Psoas muscle (tissue), 8 donors: ENCODE data around the gene MED13L. TPM values are rescaled to one million over a fixed set of nuclear protein-coding genes. Genes with fewer than 3 reads are reported as not detected.
"Not testable (repeated sequence)": the region's sequence is repeated elsewhere in the genome, so short reads cannot be mapped to it uniquely, and the experiment has no call there.

ENCODE experiments used
- ATAC-seq, 4 donors: fragments of 200-7000 bp; cut with Tn5 transposase; one replicate each; pipeline ENCODE4 v1.9.1; 2020; ENCODE audit warnings: moderate library complexity in 3 of 4, mild to moderate bottlenecking in 2 of 4
- DNase-seq, 2 donors: peaks; one replicate each; pipeline ENCODE4 v3.0.0-alpha.2; 2020
- H3K27ac ChIP-seq: fragments of 200-600 bp; one replicate; pipeline ENCODE4 v1.8.0; 2022
- H3K27me3 ChIP-seq, 3 donors: fragments of 200-600 bp in 1 of 3; one replicate each; pipeline versions ENCODE4 v1.6.1 to v1.8.0; 2013 to 2022; ENCODE audit warnings: low read length in 2 of 3, mild to moderate bottlenecking in 2 of 3, moderate library complexity in 1 of 3; ENCODE audit not compliant: insufficient read depth in 3 of 3
- H3K36me3 ChIP-seq, 2 donors: fragments of 200-600 bp in 1 of 2; one replicate each; pipeline versions ENCODE4 v1.6.1 to v1.8.0; 2013 to 2022; ENCODE audit warnings: low read depth in 1 of 2, mild to moderate bottlenecking in 1 of 2, moderate library complexity in 1 of 2; ENCODE audit not compliant: insufficient read depth in 1 of 2
- H3K4me1 ChIP-seq: fragments of 200-600 bp; one replicate; pipeline ENCODE4 v1.8.0; 2022
- H3K4me3 ChIP-seq: fragments of 200-600 bp; one replicate; pipeline ENCODE4 v1.8.0; 2022; ENCODE audit warnings: mild to moderate bottlenecking
- H3K9me3 ChIP-seq: fragments of 200-600 bp; one replicate; pipeline ENCODE4 v1.8.0; 2022
- CTCF ChIP-seq: fragments of 200-600 bp; IDR thresholded peaks from one replicate; pipeline ENCODE4 v1.8.0; 2022; ENCODE audit warnings: antibody characterized with exemption
- WGBS, 3 donors: extraction: QIAGEN DNeasy Blood & Tissue Kit; methylation state at CpG; one replicate each; pipeline versions ENCODE4 v1.1.6 to v1.1.7; 2013; 5-methylcytosine and 5-hydroxymethylcytosine counted together
- intact Hi-C, 2 donors: fragments of 100-400 bp; cut with DNase I; formaldehyde crosslinking; loops; one replicate each; pipeline versions ENCODE4 v1.11.0 to v1.14.2; 2022
- polyA plus RNA-seq, 3 donors: library from polyadenylated mRNA; stranded (reverse); fragments of 200-250 nt; gene quantifications; one replicate each; pipeline ENCODE4 v1.2.3, GENCODE V29; 2013
- total RNA-seq, 4 donors: library from RNA; stranded (reverse); fragmentation: NEBNext Ultra II Directional in 2 of 4; extraction: Animal tissue kit (Norgen Biotek cat#: 25700) in 2 of 4; gene quantifications; one replicate each; pipeline versions ENCODE4 v1.2.1 to v1.2.4, GENCODE V29; 2021 to 2023
- donor health status: healthy with polysubstance abuse.
- donor health status: DM: no; HTN: no; CAD: no; lungs with moderate emphysema.
- donor health status: Bipolar disorder and iron deficiency.
- donor health status: healthy.
- donor health status: DM: yes; HTN: yes; CAD: no.
- donor health status: DM: no; HTN: no; CAD: no.
- donor health status: DM: no; HTN: no; CAD: no.
- donor health status: DM: yes; HTN: yes; CAD: no.

MED13L gene
- total and polyA plus RNA-seq, 7 donors: 8.9 to 90.5 (median 72.5) TPM

- intact Hi-C loops: loop anchor here (5.0 kb wide), 3 partner anchors 96 to 241 kb away; no protein-coding TSS in a partner anchor
- no peak for DNase-seq
- Histone ChIP-seq H3K27ac (peak overlapping the region; percentile 26), H3K9me3 (no peaks in the 10 kb centered on the region), H3K4me3 (no peak overlapping the region), H3K4me1 (peaks cover 58% of the 10 kb centered on the region), H3K27me3 (no peaks in the 10 kb centered on the region), H3K36me3 (no peaks in the 10 kb centered on the region)
- ATAC-seq: no peak
- 51 to 73% (median 54%) methylated on average over 3 of the region's 3 CpGs for WGBS, 3 donors
- TF ChIP-seq CTCF: no peak
Observed at GRCh38 chr12:116238149-116238548, 39.3 kb downstream of the MED13L start.

GRCh38 chr12:116236976-116237375 lies 40.5 kb downstream of the MED13L start:
- H3K27me3 ChIP-seq: no peaks in the 10 kb centered on the region
- H3K4me3 ChIP-seq: no peak overlapping the region

GRCh38 chr12:116236148-116236731 lies 41.3 kb downstream of the MED13L start:
- TF ChIP-seq CTCF: peak; percentile 67
- intact Hi-C loops: loop anchor here (5.0 kb wide), 3 partner anchors 94 to 239 kb away; no protein-coding TSS in a partner anchor
- Histone ChIP-seq H3K27ac (no peak overlapping the region), H3K36me3 (no peaks in the 10 kb centered on the region), H3K4me1 (peaks cover 53% of the 10 kb centered on the region), H3K9me3 (no peaks in the 10 kb centered on the region), H3K4me3 (no peak overlapping the region), H3K27me3 (no peaks in the 10 kb centered on the region)
- ATAC-seq (peak in 3 of 4 donors; percentile 57 to 79 (median 76)), DNase-seq (peak in 1 of 2 donors; percentile 57)
- 8 to 16% (median 11%) methylated on average over 3 of the region's 3 CpGs for WGBS, 3 donors

More at GRCh38 chr12:116236976-116237375, 40.5 kb downstream of the MED13L start:
- Histone ChIP-seq H3K4me1 (peaks cover 56% of the 10 kb centered on the region), H3K9me3 (no peaks in the 10 kb centered on the region), H3K27ac (no peak overlapping the region), H3K36me3 (no peaks in the 10 kb centered on the region)
- intact Hi-C loops: loop anchor here (5.0 kb wide), 3 partner anchors 95 to 240 kb away; no protein-coding TSS in a partner anchor
- DNase-seq (no peak), ATAC-seq (peak in 1 of 4 donors; percentile 21)
- TF ChIP-seq CTCF: no peak
- WGBS, 3 donors: 29 to 45% (median 31%) methylated on average over 3 of the region's 3 CpGs

- not testable (repeated sequence) for ATAC-seq, H3K36me3 ChIP-seq, H3K4me3 ChIP-seq, H3K27me3 ChIP-seq, H3K9me3 ChIP-seq, H3K27ac ChIP-seq, DNase-seq
- H3K4me1 ChIP-seq: peaks cover 52% of the 10 kb centered on the region
- intact Hi-C loops: loop anchor here in 1 of 2 donors (5.0 kb wide), 1 partner anchor 92 kb away; no protein-coding TSS in a partner anchor
- 97 to 99% (median 97%) methylated on average over 5 of the region's 5 CpGs for WGBS, 3 donors
Observed at GRCh38 chr12:116234148-116234547, 43.3 kb downstream of the MED13L start.

- Histone ChIP-seq H3K4me3 (no peak overlapping the region), H3K36me3 (no peaks in the 10 kb centered on the region), H3K27me3 (no peaks in the 10 kb centered on the region), H3K4me1 (peaks cover 52% of the 10 kb centered on the region), H3K9me3 (no peaks in the 10 kb centered on the region), H3K27ac (no peak overlapping the region)
- DNase-seq (no peak), ATAC-seq (no peak)
- intact Hi-C loops: loop anchor here in 1 of 2 donors (5.0 kb wide), 1 partner anchor 91 kb away; no protein-coding TSS in a partner anchor
- 92 to 93% (median 92%) methylated on average over 3 of the region's 3 CpGs for WGBS, 3 donors
- TF ChIP-seq CTCF: no peak
Observed at GRCh38 chr12:116233669-116234068, 43.8 kb downstream of the MED13L start.
